ENCODE measurements around the gene ADAM12.

Gene ADAM12

DNA sequence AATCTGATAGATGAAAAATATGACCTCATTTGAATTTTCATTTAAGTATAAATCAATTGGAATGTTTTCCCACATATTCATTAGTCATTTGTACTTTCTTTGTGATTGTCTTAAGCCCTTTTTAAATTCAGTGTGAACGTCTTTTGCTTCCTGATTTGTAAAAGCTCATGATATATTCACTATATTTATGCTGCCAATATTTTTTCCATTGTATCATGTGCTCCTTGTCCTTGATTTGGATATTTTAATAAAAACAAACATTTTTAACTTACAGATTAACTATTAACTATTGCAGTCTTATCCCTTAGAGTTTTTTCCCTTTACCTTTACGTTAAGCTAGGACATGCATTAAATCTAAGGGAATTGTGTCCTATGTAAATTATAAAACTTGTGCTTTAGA is 157.7 kb downstream of the ADAM12 start:
- TF ChIP-seq CTCF (IDR thresholded peaks at IDR 0.05; ENCODE audit: control insufficient read depth, extremely low read depth, insufficient read depth): no peak
- H3K4me3 ChIP-seq (ENCODE audit: low read depth, low read length): no peak overlapping the region
- DNase-seq (ENCODE audit: low read depth): no peak

- no peak overlapping the region for H3K4me3 ChIP-seq (ENCODE audit: low read depth, low read length)
- TF ChIP-seq CTCF (IDR thresholded peaks at IDR 0.05; ENCODE audit: control insufficient read depth, extremely low read depth, insufficient read depth): no peak
- no peak for DNase-seq (ENCODE audit: low read depth)
These were observed 158.6 kb downstream of the ADAM12 start for GRCh38 chr10:126229686-126230085.

DNA sequence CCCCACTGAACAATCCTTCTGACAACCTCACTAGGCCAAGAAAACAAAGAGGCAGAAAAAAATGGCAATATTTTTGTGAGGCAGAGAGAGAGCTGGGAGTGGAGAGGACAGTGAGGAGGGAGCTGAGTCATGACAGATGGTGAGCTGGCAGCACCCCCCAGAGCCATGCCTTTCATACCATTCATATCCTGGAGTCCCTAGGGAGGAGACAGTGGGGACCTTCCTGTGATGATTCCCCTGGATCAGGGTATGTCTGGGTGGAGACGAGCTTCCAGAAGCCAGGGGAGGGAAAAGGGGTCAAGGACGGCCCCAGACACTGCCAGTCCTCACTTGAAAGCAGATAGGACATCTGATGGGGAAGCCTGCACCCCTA is 160.5 kb downstream of the ADAM12 start:
- H3K4me3 ChIP-seq (ENCODE audit: low read depth, low read length): no peak overlapping the region
- no peak for DNase-seq (ENCODE audit: low read depth)
- no peak for TF ChIP-seq CTCF (IDR thresholded peaks at IDR 0.05; ENCODE audit: control insufficient read depth, extremely low read depth, insufficient read depth)

DNA sequence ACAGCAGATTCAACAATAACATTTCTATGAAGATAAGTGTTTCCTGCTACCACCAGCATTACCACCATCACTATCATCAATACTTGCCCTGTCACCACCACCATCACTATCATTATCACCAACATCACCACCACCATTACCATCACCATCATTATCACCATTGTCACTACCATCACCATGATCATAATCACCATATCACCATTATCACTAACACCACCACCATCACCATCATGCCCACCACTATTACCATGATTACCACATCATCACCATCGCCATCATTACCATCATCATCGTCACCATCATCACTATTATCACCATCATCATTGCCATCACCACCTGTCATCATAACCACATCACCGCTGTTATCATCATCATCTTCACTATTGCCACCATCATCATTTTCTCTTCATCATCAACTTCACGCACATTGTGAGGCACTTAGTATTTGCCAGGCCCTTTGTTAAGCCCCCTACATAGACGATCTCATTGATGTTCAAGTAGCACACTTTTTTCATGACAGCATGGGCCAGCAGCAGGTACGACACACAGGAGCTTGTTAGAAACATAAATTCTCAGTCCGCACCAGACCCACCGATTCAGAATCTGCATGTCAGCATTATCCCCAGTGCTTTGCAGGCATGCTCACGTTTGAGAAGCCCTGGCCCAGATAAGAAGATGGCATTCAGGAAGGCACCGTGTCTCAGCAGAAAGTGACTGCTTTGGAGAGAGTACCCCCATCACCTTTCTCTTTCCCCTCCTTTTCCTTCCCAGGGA is 161.1 kb downstream of the ADAM12 start:
- H3K4me3 ChIP-seq (ENCODE audit: low read depth, low read length): no peak overlapping the region
- no peak for DNase-seq (ENCODE audit: low read depth)

GRCh38 chr10:126226205-126226604 is 162.1 kb downstream of the ADAM12 start:
- no peak for DNase-seq (ENCODE audit: low read depth)
- no peak overlapping the region for H3K4me3 ChIP-seq (ENCODE audit: low read depth, low read length)
- no peak for TF ChIP-seq CTCF (IDR thresholded peaks at IDR 0.05; ENCODE audit: control insufficient read depth, extremely low read depth, insufficient read depth)

More for the DNA sequence above, 161.1 kb downstream of the ADAM12 start:
- TF ChIP-seq CTCF (IDR thresholded peaks at IDR 0.05; ENCODE audit: control insufficient read depth, extremely low read depth, insufficient read depth): no peak

GRCh38 chr10:126225672-126226008 is 162.6 kb downstream of the ADAM12 start:
- TF ChIP-seq CTCF (IDR thresholded peaks at IDR 0.05; ENCODE audit: control insufficient read depth, extremely low read depth, insufficient read depth): no peak
- no peak for DNase-seq (ENCODE audit: low read depth)
- H3K4me3 ChIP-seq (ENCODE audit: low read depth, low read length): no peak overlapping the region

Measured in LNCaP clone FGC (cell line).